Liver (tissue), 9 donors: ENCODE measurements around the gene AFDN. TPM values are rescaled to one million over a fixed set of nuclear protein-coding genes. Genes with fewer than 3 reads are reported as not detected.
A peak's percentile ranks its signal among the peaks of the same experiment; 100 is the strongest.

Experiments used
- DNase-seq: peaks from one replicate; pipeline ENCODE4 v3.0.0-alpha.2; 2017; ENCODE audit warnings: low spot score
- H3K27ac ChIP-seq, 2 donors: one replicate each; pipeline ENCODE4 v1.7.0; 2013; ENCODE audit warnings: inconsistent platforms in 2 of 2, low read length in 2 of 2, control low read depth in 1 of 2, low read depth in 1 of 2, mild to moderate bottlenecking in 1 of 2
- H3K27me3 ChIP-seq, 4 donors: one replicate each; pipeline versions ENCODE4 v1.6.1 to v1.7.0; 2013; ENCODE audit warnings: low read length in 3 of 4, inconsistent platforms in 1 of 4, mild to moderate bottlenecking in 1 of 4, moderate library complexity in 1 of 4; ENCODE audit not compliant: control insufficient read depth in 4 of 4, insufficient read depth in 4 of 4
- H3K36me3 ChIP-seq, 4 donors: one replicate each; pipeline versions ENCODE4 v1.6.1 to v1.7.0; 2013; ENCODE audit warnings: low read length in 3 of 4, mild to moderate bottlenecking in 3 of 4, low read depth in 1 of 4, moderate library complexity in 1 of 4; ENCODE audit not compliant: control insufficient read depth in 4 of 4, insufficient read depth in 3 of 4
- H3K4me1 ChIP-seq, 4 donors: one replicate each; pipeline versions ENCODE4 v1.6.1 to v1.7.0; 2013; ENCODE audit warnings: low read length in 3 of 4, mild to moderate bottlenecking in 3 of 4, moderate library complexity in 1 of 4; ENCODE audit not compliant: control insufficient read depth in 4 of 4, insufficient read depth in 4 of 4
- H3K4me3 ChIP-seq, 3 donors: one replicate each; pipeline versions ENCODE4 v1.6.1 to v1.7.0; 2013; ENCODE audit warnings: low read length in 3 of 3, control low read depth in 1 of 3, low read depth in 1 of 3, mild to moderate bottlenecking in 1 of 3
- H3K9ac ChIP-seq, 2 donors: one replicate each; pipeline ENCODE4 v1.7.0; 2013; ENCODE audit warnings: low read length in 2 of 2, mild to moderate bottlenecking in 2 of 2, moderate library complexity in 2 of 2, control low read depth in 1 of 2, low read depth in 1 of 2
- H3K9me3 ChIP-seq, 4 donors: one replicate each; pipeline versions ENCODE4 v1.6.1 to v1.7.0; 2013; ENCODE audit warnings: low read length in 3 of 4; ENCODE audit not compliant: control insufficient read depth in 4 of 4
- CTCF ChIP-seq: fragments of 150-350 bp; IDR thresholded peaks from 2 replicates; pipeline ENCODE4 v1.5.1; 2017; ENCODE audit warnings: improper control_type of control experiment, low read depth, low read length; ENCODE audit not compliant: missing input control
- FOXA1 ChIP-seq: IDR thresholded peaks from 2 replicates; pipeline ENCODE4 v1.6.1; 2016; ENCODE audit warnings: antibody characterized with exemption
- HNF4A ChIP-seq, 2 donors: conservative IDR thresholded peaks; 2 replicates each; pipeline ENCODE4 v1.6.1; 2016; ENCODE audit warnings: antibody characterized with exemption in 2 of 2, mild to moderate bottlenecking in 2 of 2
- JUND ChIP-seq, 2 donors: IDR thresholded peaks; 2 replicates each; pipeline ENCODE4 v1.6.1; 2016; ENCODE audit warnings: antibody characterized with exemption in 2 of 2
- RAD21 ChIP-seq, 2 donors: IDR thresholded peaks; 2 replicates each; pipeline ENCODE4 v1.6.1; 2016; ENCODE audit warnings: antibody characterized with exemption in 2 of 2, mild to moderate bottlenecking in 2 of 2
- REST ChIP-seq: IDR thresholded peaks from 2 replicates; pipeline ENCODE4 v1.6.1; 2016; ENCODE audit warnings: antibody characterized with exemption, mild to moderate bottlenecking
- RXRA ChIP-seq, 2 donors: IDR thresholded peaks; 2 replicates each; pipeline ENCODE4 v1.6.1; 2017 to 2018; ENCODE audit warnings: antibody characterized with exemption in 2 of 2, mild to moderate bottlenecking in 1 of 2
- TAF1 ChIP-seq: conservative IDR thresholded peaks from 2 replicates; pipeline ENCODE4 v1.6.1; 2016; ENCODE audit warnings: antibody characterized with exemption, mild to moderate bottlenecking
- YY1 ChIP-seq: IDR thresholded peaks from 2 replicates; pipeline ENCODE4 v1.6.1; 2016; ENCODE audit warnings: antibody characterized with exemption, mild to moderate bottlenecking
- WGBS: extraction: QIAGEN DNeasy Blood & Tissue Kit; methylation state at CpG from one replicate; pipeline ENCODE4 v1.1.7; 2013; 5-methylcytosine and 5-hydroxymethylcytosine counted together
- polyA plus RNA-seq, 2 donors: library from polyadenylated mRNA; stranded (reverse) in 1 of 2; unstranded in 1 of 2; fragments of 200-250 nt in 1 of 2; fragments of >200 nt in 1 of 2; fragmentation: Nextera tagmentation in 1 of 2; extraction: Ambion mirVana in 1 of 2; gene quantifications; one replicate each; pipeline versions ENCODE4 v1.2.1 to v1.2.3, GENCODE V29; 2013 to 2015
- total RNA-seq, 2 donors: library from RNA; depleted of rRNA; stranded (reverse); fragments of >200 nt; gene quantifications; one replicate each; pipeline ENCODE4 v1.2.3, GENCODE V29; 2014
- donor health status: healthy.
- donor health status: healthy.
- donor health status: healthy.
- donor health status: healthy.
- donor health status: healthy.

AFDN gene
- total and polyA plus RNA-seq, 4 donors, result 21.3 to 145 (median 29.3) TPM

- H3K9ac ChIP-seq, result peak overlapping the region; percentile 7 to 81
- peak overlapping the region; percentile 78 to 99 (median 89) for H3K4me3 ChIP-seq
- whole genome bisulfite sequencing, result under 1% methylated on average over 89 of the region's 90 CpGs
- H3K27me3 ChIP-seq, result no peaks in the 10 kb centered on the region
- H3K9me3 ChIP-seq, result no peaks in the 10 kb centered on the region
- DNase-seq, result peak; percentile 66
- H3K36me3 ChIP-seq, result peaks cover 0 to 4% (median 0%) of the 10 kb centered on the region in 4 donors
- peak overlapping the region; percentile 68 to 87 for H3K27ac ChIP-seq
- TF ChIP-seq HNF4A (conservative IDR thresholded peaks at IDR 0.05) (peak in 1 of 2 donors; percentile 76), YY1 (no peak), REST (peak; percentile 56), JUND (IDR thresholded peaks at IDR 0.05) (no peak), RAD21 (IDR thresholded peaks at IDR 0.05) (peak; percentile 16 to 46), CTCF (peak; percentile 52)
- H3K4me1 ChIP-seq, result peaks cover 4 to 25% (median 14%) of the 10 kb centered on the region in 4 donors
Measured at GRCh38 chr6:167826230-167826895, 348 bp upstream of the AFDN start.

- Histone ChIP-seq H3K36me3 (peaks cover 0 to 4% (median 0%) of the 10 kb centered on the region in 4 donors), H3K4me3 (peak overlapping the region; percentile 70 to 99 (median 88)), H3K27me3 (no peaks in the 10 kb centered on the region), H3K9me3 (no peaks in the 10 kb centered on the region), H3K27ac (peak overlapping the region; percentile 88 to 89), H3K9ac (peak overlapping the region; percentile 49 to 96), H3K4me1 (peaks cover 4 to 31% (median 20%) of the 10 kb centered on the region in 4 donors)
- no peak for TF ChIP-seq FOXA1
- peak; percentile 32 for TF ChIP-seq YY1
- TF ChIP-seq RXRA (IDR thresholded peaks at IDR 0.05), result peak in 1 of 2 donors; percentile 28
- peak in 1 of 2 donors; percentile 22 for TF ChIP-seq HNF4A (conservative IDR thresholded peaks at IDR 0.05)
- TF ChIP-seq RAD21 (IDR thresholded peaks at IDR 0.05), result peak in 1 of 2 donors; percentile 30
- peak; percentile 49 for DNase-seq
- 2% methylated on average over 51 of the region's 51 CpGs for WGBS
Measured at GRCh38 chr6:167827583-167828324, 1.0 kb downstream of the AFDN start.

- Histone ChIP-seq H3K4me1 (peaks cover 7 to 38% (median 23%) of the 10 kb centered on the region in 4 donors), H3K9ac (peak overlapping the region; percentile 49 to 96), H3K36me3 (peaks cover 0 to 4% (median 0%) of the 10 kb centered on the region in 4 donors), H3K4me3 (peak overlapping the region; percentile 70 to 99 (median 88)), H3K27me3 (no peaks in the 10 kb centered on the region), H3K27ac (peak overlapping the region; percentile 88 to 89), H3K9me3 (no peaks in the 10 kb centered on the region)
- TF ChIP-seq TAF1 (no peak), YY1 (peak; percentile 33)
- no peak for DNase-seq
- WGBS, result 36% methylated on average over 4 of the region's 4 CpGs
Measured at GRCh38 chr6:167828325-167828956, 1.7 kb downstream of the AFDN start.
